ENCODE results near the gene PRM1.
"Not testable (repeated sequence)": the region's sequence is repeated elsewhere in the genome, so short reads cannot be mapped to it uniquely, and the experiment has no call there.

The PRM1 gene

DNA sequence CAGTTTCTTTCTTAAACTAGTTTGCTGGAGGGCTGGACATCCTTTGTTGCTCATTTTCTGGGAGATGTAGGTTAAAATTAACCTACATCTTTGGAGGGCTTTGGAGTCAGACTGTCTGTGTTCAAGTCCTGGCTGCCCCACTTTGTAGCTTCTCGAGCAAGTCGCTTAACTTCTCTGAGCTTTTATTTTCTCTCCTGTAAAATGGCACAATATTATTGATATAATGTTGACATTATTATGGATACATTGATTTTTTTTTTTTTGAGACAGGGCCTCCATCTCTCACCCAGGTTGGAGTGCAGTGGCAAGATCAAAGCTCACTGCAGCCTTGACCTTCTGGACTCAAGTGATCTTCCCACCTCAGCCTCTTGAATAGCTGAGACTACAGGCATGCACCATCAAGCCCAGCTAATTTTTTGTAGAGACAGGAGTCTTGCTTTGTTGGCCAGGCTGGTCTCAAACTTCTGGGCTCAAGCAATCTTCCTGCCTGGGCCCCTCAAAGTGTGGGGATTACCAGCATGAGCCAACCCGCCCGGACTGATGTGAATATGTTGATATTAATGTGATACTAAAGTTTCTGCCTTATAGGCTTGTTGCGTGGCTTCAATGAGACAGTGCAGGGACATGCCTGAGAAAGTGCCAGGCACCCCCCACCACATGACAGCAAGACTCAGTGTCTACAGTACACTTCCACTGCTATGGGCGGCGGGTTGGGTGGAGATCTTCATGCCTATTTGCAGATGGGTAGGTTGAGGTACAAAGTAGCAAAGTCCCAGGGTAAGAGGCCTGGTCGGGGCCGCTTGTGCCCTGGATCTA is 32.6 kb upstream of the PRM1 start:
- DNase-seq: no peak

DNA sequence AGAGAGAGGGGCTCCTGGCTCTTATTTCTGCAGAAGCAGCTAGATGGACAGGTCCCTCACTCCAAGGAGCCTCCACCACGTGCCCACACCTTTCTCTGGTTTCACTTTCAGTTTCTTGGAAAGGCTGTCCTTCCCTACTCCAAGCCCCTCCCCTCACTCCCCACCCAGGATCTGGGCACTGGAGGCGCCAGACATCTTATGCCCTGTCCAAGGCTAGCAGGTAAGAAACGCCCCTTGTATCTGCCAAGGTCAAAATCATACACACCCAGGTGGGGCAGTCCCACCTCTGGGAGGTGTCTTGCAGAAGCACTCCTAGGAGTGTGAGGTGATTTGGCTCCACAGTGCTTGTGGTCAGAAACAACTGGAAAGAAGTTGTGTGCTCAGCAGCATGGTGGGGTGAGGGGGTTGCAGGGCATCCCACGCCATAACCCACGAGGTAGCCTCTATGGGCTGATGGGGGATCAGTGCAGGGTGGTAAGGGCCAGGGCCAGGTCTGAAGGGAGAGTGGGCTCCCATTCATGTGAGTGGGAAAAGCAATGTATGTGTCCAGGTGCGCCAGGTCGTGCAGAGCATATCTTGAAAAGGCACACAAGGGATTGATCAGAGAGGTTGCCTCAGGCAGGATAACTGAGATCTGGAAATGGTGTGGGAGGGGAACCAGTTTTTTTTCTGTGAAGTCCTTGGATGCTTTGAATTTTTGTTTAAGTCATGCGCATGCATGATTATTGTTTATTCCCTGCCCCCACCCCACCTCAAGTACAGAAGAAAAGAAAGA is 31.8 kb upstream of the PRM1 start:
- peak in 1 of 2 experiments; percentile 30 for DNase-seq

DNA sequence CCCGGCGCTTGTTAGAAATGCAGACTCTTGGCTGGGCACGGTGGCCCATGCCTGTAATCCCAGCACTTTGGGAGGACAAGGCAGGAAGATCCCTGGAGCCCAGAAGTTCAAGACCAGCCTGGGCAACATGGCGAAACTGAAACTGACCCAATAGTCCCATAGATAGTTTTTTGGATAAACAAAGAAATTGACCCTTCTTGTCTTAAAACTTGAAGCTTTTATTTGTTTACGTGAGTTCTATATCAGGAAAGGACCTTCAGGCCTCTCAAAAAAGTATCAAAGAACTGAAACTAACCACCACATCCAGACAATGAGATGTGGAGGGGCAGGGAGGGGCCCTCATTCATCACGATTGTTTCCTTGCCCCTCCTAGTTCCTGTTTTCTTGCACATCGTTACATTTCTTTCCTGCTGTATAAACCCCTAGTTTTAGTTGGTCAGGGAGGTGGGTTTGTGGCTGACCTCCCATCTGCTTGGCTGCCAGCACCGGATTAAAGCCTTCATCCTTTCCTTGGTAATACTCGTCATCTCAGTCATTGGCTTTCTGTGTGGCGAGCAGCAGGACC is 29.9 kb upstream of the PRM1 start:
- peak in 1 of 2 experiments; percentile 8 for DNase-seq

DNA sequence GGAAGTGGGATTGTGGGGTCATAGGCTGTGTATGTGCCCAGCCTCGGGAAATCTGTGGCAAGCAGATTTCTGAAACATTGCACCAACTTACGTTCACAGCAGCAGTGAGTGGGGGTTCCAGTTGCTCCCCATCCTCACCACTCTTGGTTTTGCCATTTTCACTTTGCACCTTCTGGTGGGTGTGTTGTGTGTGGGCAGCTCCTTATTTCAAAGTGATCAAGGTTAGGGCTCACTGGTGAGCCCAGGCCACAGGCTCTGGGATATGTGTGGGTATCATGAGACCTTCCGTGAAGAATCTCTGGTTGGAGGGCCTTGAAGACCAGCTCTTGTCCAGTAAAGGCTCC is 29.5 kb upstream of the PRM1 start:
- DNase-seq: no peak

DNA sequence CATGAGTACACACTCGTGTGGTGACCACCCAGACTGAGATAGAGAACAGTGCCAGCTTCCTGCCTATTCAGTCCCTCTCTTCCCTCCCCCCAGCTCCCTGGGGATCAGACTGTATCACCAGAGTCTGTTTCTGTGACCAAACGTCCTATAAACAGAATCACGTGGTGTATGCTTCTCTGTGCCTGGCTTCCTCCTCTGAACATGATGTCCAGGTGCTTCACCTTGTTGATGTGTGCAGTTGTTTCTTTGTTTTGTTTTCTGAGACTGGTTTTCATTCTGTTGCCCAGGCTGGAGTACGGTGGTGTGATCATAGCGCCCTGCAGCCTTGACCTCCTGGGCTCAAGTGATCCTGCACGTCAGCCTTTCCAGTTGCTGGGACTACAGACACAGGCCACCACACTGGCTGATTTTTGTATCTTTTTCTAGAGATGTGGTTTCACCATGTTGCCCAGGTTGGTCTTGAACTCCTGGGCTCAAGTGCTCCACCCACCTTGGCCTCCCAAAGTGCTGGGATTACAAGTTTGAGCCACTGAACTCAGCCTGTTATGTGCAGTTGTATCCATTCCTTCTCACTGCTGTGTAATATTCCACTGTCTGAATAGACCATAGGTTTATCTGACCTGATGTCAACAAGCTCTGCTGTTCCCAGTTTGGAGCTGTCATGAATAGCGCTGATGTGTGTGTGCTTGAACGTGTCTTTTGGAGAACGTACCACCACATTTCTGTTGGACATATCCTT is 28.9 kb upstream of the PRM1 start:
- no peak for DNase-seq

DNA sequence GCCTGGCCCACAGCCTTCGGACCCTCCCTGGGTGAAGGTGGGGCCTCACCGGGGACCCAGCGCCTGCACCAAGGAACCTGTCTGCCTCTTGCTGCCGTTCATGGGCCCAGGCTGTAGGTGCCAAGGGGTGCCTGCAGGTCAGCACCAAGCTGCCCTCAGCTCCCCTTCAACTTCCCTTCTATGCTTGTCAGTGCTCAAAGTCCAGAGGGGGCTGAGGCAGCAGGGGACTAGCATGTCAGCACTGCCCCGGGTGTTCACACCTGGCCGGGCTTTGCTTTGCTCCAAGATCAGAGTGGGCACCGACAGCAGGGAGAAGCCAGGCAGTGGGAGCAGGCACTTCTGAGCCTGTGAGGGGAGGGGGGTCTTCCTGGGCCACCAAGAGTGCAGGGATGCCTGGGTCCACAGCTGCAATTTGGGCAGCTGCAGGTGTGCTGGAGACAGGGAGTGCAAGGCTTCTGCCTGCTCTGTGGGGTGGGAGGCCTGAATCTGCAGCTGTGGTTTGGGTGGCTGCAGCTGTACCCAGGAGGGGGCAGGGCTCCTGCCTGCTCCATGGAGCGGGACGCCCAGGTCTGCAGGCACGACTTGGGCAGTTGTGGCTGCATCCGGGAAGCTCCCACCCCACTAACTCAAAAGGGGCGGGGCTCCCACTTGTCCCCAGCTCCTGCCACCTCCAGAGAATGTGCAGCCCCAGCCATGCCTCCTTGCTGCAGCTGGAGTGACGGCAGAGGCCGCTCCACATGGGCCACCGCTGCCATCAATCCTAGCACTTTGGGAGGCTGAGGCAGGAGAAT is 27.6 kb upstream of the PRM1 start:
- no peak for DNase-seq

DNA sequence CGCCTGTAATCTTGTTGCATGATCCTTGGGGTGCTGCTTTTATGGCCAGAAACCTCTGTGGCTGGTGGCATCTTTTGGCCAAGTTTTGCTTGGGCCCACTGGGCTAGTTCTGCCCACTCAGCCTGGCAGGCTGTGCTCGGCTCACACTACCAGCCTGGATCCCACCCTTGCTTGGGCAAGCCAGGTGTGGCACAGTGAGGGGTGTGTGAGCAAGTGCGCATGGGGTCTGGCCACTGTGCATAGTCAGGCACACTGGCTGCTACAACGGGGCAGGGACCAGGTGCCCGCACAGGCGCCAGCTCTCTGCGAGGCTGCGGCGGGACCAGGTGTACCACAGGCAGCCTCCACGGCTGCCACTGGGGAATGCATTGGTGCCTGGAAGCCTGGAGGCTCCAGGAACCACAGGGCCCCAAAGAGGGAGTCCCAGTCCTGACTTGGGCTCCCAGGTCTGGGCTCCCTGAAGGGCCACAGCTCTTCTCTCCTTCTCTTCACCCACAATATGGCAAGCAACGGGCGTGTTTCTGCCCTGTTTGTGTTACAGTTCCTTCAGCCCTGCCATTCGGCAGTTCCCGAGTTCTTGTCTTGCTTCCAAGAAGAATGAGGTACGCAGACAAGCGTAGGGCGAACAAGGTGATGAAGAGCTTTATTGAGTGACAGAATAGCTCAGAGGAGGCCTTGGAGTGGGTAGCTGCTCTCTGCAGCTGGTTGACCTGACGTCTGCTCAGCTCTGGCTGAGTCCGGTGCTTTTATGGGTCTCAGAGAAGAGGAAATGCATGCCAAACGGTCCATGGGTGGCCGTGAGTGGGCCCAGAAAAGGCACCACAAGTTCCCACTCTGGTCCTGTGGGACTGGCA is 26.7 kb upstream of the PRM1 start:
- no peak for DNase-seq

DNA sequence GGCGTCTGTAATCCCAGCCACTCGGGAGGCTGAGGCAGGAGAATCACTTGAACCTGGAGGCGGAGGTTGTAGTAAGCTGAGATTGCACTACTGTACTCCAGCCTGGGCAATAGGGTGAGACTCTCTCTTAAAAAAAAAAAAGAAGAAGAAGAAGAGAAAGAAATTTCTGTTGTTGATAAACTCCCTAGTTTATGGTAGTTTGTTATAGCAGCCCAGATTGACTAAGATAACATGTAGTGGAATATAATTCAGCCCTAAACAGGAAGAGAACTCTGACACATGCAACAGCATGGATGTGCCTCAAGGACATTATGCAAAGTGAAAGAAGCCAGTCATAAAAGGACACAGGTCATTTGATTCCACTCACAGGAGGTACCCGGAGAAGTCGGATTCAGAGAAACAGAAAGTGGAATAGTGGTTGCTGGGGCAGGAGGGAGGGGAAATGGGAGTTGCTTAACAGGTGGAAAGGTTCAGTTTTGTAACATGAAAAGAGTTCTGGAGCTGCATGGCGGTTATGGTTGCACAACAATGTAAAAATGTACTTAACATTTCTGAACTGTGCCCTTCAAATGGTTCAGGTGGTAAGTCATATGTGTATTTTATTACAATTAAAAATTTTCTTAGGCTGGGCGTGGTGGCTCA is 26.0 kb upstream of the PRM1 start:
- DNase-seq: no peak

DNA sequence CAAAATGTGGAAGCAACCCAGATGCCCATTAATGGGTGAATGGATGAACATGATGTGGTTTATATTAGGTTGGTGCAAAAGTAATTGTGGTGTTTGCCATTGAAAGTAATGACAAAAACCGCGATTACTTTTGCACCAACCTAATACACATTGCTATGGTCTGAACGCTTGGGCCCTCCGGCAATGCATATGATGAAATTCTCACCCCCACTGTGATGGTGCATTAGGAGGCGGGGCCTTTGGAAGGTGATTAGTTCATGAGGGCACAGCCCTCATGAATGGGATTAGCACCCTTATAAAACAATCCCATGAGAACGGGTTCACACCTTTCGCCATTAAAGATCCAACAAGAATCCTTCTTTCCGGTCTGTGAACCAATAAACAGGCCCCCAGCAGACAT is 25.3 kb upstream of the PRM1 start:
- no peak for DNase-seq

DNA sequence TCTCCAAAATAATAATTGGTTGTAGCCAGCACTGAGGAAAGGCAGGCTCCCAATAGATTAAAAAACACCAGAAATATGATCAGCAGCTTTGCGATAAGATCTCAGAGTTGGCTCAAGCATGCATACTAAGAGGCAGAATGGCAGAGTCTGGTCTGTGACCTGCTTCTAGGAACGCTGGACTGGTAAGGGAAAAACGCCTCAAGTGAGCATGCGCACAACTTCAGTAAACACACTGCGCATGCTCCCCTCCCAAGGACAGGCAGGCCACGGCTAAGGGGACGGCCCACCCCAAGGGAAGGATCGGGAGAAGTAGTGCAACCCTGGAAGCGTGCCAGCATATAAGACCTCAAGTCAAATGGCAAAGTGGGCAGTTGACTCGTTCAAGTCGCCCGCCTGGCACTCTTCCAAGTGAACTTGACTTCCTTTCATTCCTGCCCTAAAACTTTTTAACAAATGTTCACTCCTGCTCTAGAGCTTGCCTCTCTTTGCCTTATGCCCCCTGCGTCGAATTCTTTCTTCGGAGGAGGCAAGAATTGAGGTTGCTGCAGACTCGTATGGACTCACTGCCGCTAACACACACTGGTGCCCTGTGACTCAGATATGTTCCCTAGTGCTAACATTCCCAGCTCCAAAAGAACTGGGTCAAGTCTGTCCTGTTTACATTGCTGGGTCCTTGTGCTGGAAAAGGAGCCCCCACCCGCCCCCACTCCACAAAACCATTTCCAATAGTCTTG is 22.4 kb upstream of the PRM1 start:
- no peak for DNase-seq

DNA sequence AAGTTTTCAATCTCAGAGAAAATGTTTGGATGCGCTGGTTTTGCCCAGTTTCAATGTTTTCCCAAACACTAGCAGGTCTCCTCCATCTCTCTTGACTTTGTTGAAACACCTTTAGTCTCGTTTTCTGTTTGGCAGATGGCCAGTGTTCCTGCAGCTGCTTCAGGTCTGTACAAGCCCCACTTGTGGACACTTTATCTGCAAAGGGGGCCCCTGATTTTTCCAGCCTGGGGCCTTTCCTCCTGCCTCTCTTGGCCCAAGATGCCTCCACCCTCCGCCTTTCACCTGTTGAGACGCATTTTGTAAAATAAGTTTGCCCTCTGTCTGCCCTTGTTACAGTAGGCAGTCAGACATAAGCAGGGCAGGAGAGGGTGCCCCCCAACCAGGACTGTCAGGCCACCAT is 21.8 kb upstream of the PRM1 start:
- DNase-seq: no peak

DNA sequence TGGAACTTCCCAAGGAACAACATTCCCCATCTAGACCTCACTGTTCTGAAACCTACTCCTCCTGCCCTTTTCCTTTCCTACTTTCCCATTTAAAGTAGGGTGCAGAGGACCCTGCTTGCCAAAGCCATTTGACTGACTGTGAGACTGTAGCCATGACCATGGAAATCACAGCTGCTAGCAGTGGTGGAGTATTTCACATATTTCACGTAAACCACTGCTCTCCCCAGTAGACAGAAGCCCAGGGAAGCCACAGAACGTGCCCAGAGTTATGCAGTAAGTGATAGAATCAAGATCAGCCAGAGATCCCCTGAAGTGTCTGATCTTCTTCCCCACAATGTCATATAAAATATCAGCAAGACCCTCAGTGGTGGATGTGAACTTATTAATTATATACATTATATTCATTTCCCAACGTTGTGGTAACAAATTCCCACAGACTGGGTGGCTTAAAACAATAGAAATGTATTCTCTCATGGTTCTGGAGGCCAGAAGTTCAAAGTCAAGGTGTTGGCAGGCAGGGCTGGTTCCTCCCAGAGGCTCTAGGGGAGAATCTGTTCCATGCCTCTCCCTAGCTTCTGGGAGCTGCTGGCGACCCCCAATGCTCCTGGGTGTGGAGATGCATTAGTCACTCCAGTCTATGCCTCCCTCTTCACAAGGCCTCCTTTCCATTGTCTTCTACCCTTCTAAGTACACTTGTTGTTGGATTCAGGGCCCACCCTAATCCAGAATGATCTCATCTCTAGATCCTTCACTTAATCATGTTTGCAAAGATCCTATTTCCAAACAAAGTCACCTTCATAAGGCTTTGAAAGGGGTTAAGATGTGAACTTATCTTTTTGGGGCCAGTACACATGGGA is 20.7 kb upstream of the PRM1 start:
- no peak for DNase-seq

DNA sequence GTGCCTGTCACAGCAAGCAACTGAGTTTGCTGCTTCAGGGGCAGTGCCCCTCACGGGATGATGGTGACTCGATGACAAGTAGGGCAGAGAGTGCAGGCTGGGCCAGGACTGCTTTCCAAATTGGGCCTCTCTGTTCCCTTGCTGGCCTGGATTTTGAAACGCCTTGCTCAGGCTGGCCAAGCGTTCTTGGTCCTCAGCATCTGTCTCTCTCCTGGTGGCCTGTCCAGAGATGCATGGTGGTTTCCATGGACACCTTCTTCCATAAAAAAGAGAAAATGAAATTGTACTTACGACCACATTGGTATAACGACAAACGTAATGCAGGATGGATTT is 19.4 kb upstream of the PRM1 start:
- DNase-seq: no peak

DNA sequence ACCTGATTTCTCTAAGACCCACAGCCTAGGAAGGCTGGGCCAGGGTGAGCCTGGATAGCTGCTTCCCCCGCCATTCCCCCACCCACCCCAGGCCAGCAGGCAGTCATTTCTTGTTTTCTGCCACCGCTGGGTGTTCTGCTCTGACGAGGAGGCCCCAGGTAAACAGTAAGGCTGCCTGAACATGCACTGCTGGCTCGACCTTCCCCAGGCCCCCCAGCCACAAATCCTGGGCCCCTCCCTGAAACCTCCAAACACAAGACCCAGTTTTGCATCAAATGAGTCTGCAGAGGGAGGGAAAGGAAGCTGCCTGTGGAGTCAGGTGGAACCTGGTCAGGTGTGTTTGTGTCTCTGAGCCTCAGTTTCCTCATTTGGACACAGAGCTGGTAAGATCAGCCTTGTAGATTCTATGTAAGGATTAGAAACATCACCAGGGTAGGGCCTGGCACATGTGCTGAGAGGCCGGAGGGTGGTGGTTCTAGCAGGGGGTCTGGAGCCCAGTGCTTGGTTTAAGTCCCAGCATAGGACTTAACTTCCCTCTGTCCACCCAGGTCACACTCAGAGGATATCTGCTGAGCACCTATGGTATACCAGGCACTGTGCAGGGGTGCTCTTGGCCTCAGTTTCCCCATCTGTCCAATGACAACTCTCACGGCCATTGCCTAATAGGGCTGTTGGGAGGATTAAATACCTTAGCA is 18.9 kb upstream of the PRM1 start:
- no peak for DNase-seq

DNA sequence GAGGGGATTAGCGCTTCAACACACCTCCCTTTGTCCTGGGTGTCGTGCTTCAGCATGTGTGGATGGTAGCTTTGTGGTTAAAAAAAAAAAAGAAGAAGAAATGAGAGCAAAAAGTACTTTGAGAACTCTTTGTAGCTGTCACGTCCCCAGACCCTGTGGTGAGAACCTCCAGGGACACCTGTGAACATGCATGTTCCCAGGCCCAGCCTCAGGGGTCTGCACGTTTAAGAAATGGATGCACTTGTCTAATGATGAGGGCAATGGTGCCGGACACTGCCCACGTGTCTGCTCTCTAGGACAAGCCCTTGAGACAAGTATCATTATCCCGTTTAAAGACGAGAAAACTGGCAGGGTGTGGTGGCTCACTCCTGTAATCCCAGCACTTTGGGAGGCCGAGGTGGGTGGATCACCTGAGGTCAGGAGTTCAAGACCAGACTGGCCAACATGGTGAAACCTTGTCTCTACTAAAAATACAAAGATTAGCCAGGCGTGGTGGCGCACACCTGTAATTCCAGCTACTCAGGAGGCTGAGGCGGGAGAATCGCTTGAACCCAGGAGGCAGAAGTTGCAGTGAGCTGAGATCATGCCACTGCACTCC is 17.9 kb upstream of the PRM1 start:
- not testable (repeated sequence) for DNase-seq

DNA sequence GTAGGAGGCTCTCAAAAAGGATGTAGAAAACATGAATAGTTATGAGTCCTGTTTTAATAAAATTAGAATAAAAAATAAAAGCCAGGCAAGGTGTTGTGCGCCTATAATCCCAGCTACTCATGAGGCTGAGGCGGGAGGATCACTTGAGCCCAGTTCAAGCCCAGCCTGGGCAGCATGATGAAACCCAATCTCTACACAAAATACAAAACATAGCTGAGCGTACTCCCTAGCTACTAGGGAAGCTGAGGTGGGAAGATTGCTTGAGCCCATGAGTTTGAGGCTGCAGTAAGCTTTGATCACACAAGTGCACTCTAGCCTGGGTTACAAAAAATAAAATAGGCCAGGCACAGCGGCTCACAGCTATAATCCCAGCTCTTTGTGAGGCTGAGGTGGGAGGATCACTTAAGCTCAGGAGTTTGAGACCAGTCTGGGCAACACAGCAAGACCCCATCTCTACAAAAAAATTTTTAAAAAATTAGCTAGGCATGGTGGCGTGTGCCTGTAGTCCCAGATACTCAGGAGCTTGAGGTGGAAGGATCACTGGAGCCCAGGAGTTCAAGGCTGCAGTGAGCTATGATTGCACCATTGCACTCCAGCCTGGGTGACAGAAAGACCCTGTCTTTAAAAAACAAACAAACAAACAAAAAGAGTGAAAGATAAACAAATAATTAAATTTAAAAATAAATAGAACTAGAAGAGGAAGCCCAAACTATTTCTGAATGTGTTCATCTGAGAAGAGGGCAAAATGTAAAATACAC is 17.2 kb upstream of the PRM1 start:
- DNase-seq: no peak

DNA sequence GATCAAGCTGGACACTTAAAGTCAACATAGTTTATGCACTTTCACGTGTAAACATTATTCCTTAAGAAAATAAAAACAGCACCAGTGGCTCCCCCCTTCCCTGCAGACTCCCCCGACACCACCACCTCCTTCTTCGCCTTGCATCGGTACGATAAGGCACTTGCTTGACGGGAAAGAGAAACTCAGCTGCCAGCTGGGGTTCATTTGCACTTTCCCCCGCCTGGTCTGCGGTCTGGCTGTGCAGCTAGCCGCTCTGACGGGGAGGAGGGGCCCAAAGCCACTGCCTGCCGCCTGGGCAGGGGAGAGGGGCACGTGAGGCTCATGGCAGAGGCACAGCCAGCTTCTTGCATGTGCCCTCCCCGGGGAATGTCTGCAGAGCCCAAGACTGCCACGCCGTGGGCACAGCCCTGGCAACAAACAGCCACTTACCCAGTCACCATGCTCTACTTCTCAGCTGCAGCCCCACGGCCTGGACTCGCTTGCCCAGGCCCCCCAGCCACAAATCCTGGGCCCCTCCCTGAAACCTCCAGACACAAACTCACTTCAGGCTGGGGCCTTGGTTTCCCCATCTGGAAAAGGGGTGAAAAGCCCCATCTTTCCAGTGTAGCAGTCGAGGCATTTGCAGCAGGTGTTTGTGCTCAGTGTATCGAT is 16.5 kb upstream of the PRM1 start:
- DNase-seq: peak; percentile 48 to 71

All from stimulated activated CD4-positive, alpha-beta T cell treated with anti-CD3 and anti-CD28 coated beads, Interleukin-4, amount 100 ng/mL, for 4 hours (primary cell).